GM19193 (cell line): Measurements from ENCODE around the gene SHE.

Experiments
- POLR2A ChIP-seq: IDR thresholded peaks from 4 replicates; pipeline ENCODE4 v1.6.1; 2011; ENCODE audit not compliant: insufficient read depth, insufficient read length; ENCODE audit errors: extremely low read depth

SHE gene

DNA sequence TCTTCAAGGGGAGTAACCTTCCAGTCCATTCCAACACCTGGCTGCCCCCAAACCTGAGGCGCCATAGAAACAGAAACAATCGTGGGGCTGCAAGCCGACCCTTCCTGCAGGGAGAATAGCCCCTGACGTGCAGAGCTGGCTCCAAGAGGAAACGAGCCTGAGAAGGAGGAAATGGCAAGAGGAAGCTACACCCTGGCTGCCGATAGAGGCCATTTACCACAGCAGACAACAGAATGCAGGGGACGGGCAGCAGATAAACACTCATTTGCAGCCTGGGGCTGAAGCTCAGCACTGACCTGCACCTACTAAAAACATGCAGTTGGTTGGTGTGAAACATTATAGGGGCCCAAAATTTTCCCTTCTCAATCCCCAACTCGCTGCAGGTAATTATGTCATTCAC is 8.9 kb downstream of the SHE start:
- TF ChIP-seq POLR2A = no peak

GRCh38 chr1:154492115-154492514 is 10.1 kb downstream of the SHE start:
- TF ChIP-seq POLR2A = no peak

- no peak for TF ChIP-seq POLR2A
Observed at GRCh38 chr1:154490317-154490716, 11.9 kb downstream of the SHE start.

DNA sequence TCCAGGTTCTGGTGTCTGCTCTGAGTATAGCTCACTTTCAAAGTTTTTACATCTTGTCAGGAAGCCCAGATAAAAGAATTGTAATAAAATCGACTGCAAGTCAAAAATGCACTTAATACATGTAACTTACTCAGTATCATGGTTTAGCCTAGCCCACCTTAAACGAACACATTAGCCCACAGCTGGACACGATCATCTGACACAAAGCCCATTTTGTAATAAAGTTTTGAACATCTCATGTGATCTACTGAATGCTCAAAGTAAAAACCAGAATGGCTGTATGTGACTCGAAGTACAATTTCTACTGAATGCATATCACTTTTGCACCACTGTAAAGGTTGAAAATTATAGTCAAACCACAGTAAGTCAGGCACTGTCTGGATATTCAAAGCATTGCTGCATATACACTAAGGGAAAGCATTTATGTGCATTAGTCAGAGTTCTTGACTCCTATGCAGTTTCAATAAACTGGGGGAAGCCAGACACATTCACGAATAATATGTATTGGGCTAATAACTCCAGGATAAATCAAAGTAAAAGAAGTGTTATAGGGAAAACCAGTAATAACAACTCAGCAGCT is 12.4 kb downstream of the SHE start:
- no peak for TF ChIP-seq POLR2A

DNA sequence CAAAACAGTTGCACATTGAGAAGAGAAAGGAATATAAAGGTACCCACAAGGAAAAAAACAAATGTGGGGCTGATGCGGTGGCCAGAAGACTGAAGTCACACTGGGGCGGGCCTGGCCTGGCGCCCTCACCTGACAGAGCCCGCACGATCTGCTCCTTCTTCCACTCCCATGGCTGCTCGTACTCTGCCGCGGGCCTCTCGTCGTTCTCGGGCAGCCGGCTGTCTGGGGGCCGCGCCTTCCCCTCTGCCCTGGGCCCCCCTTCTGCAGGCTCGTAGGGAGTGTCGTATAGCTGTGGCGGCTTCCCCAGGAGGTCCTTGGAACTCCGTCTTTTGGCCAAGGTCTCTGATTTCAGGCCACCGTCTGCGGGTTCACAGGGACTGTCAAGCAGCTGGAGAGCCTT is 13.3 kb downstream of the SHE start:
- TF ChIP-seq POLR2A = no peak

DNA sequence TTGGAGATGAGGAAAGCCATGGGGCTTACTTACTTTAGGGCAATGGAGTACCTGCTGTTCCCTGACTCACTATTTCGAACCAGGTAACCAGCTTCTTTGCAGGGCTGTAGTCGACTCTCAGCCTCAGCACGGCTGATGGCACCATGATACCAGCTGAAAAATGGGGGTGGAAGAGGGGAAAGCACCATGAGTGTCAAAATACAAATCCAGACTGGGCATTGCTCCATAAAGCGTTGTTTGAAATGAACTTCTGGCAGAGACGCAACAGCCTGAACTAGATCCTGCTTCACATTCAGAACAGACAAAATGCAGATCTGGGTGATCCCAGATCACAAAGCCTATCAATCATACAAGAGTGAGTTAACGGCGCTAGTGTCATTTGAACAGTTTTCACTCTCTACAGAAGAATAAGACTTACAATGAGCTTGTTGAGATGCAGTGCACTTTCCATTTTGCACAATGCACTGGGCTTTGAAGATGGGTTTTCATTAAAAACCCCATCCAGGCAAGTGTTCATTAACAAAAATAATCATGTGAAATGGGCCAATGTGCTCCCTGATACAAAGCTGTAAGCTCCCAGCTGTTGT is 16.2 kb downstream of the SHE start:
- TF ChIP-seq POLR2A = no peak

DNA sequence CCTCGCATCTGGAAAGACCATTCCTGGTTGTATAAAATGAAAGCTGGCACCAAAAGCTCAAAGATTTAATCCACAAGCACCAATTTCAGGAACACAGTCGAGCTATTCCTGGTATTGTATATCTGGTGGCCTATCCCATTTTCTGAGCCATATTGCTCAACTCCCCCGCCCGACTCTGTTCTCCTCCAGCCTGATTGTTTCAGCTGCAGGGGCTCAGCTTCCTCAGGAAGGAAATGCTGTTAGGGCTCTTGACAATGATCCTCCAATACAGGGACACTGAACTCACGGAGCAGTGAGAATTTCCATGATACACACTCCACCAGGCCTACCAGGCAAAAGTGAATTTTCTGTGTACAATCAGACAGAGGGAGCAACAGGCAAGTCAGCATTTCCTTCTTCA is 17.1 kb downstream of the SHE start:
- no peak for TF ChIP-seq POLR2A

- no peak for TF ChIP-seq POLR2A
Observed at GRCh38 chr1:154483941-154484803, 18.0 kb downstream of the SHE start.

GRCh38 chr1:154481053-154481452 is 21.2 kb downstream of the SHE start:
- no peak for TF ChIP-seq POLR2A

GRCh38 chr1:154479764-154480421 is 22.3 kb downstream of the SHE start:
- TF ChIP-seq POLR2A = no peak

- no peak for TF ChIP-seq POLR2A
Observed at GRCh38 chr1:154478639-154479038, 23.6 kb downstream of the SHE start.

DNA sequence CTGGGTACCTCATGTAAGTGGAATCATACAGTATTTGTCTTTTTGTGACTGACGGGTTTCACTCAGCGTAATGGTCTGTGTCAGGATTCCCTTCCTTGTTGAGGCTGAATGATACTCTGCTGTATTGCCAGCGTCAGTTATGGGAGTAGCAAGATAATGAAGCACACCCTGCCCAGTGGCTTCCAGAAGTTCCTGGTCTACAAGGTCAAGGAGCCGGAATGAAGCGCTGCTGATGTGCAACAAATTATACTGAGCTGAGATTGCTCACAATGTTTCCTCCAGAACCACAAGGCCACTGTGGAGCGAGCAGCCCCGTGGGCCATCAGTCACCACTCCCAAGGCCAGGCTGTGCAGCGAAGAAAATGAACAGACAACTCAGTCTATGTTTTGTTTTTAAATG is 24.2 kb downstream of the SHE start:
- TF ChIP-seq POLR2A = no peak

DNA sequence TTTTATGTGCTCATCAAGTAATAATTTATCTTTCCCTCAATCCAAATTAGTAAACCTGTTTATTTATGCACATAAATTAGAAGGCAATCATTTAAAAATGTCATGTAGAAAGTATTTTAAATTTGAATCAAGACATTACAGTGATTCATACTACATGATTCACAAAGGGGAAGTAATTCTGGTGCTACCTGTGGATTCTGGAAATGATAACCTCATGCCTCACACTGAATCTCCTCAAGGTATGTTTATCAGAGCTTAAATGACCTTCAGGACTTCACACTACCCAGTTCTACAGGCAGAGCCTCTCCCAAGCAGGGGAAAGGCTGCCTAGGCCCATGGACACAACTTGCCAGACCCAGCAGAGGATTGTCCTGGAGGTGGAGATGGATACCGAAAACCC is 25.4 kb downstream of the SHE start:
- TF ChIP-seq POLR2A = no peak

- TF ChIP-seq POLR2A = no peak
Observed at GRCh38 chr1:154474802-154475201, 27.4 kb downstream of the SHE start.

- no peak for TF ChIP-seq POLR2A
Observed at GRCh38 chr1:154471304-154471703, 30.9 kb downstream of the SHE start.

GRCh38 chr1:154469844-154470560 is 32.2 kb downstream of the SHE start:
- no peak for TF ChIP-seq POLR2A
